Pulmonary artery endothelial cell (primary cell): ENCODE measurements around the gene ADCK2. TPM values are rescaled to one million over a fixed set of nuclear protein-coding genes. Genes with fewer than 3 reads are reported as not detected.
"Not testable (repeated sequence)": the region's sequence is repeated elsewhere in the genome, so short reads cannot be mapped to it uniquely, and the experiment has no call there.

Source experiments
- DNase-seq: peaks from one replicate; pipeline ENCODE4 v3.0.0-alpha.2; 2011; ENCODE audit warnings: low read depth, low spot score
- total RNA-seq: library from RNA; depleted of rRNA; stranded (reverse); fragments of >200 nt; gene quantifications from 2 replicates; pipeline ENCODE4 v1.2.3, GENCODE V29; 2014

ADCK2 gene
- total RNA-seq, 1 donor from 2014 or later: 21.2 TPM

DNA sequence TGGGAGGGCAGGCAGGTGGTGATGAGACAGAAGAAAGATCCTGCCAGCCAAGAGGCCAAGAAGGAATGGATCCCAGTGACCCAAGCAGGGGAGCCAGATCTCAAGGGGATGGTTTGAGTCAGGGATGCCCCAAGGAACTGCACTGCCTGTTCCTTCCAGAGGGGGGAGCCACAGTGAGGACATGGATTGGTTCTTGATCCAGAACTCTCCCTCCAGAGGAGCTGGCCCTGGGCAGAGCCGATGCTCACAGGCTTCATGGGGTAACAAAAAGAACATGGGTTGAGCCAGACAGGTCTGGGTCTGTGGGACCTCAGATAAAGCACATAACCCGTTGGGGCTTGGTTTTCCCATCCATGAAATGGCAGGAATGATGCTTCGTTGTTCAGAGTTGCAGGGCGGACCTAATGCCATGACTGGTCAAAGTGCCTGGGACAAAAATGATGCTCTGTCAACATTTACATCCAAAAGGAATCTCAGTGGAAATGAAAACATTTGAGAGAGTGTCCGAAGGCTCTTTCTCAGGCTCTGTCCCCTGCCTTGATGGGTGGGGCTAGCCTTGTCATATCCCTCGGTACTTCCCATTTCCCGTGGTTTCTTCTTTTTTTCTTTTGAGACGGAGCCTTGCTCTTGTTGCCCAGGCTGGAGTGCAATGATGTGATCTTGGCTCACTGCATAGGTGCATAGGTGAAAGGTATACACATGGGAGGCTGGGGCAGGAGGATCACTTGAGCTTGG is 27.4 kb upstream of the ADCK2 start:
- DNase-seq: no peak

DNA sequence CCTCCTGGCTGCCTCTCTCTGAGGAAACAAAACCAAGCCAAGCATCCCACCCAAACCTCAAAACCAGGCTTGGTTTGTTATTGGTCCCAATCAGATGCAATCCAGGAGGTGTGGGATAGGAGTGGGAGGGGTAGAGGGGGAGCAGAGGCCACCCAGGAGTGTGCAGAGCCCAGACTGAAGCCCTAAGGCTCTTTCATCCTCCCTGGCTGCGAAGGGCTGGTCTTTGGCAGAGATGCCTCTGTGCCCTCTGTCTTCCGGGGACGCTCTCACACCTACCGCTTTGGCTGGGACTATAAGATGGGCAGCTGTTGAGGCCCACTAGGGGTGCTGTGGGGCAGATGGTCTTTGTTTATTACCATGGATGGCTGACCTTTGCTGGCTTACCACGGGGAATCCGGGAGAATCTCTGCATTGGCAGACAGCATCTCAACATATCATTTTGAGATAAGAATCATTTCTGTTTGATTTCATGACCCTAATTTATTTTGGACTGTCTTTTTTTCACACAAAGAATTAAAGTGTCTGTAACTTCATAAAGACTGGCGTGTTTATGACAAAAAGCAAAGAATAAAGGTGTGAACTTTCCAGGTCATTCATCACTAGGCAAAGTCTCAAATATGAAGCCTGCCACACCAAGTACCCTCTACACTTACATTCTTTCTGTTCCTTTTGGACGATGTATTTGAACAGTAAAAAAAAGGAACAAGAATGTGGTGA is 25.7 kb upstream of the ADCK2 start:
- no peak for DNase-seq

- no peak for DNase-seq
Observed at GRCh38 chr7:140649556-140650205, 23.1 kb upstream of the ADCK2 start.

DNA sequence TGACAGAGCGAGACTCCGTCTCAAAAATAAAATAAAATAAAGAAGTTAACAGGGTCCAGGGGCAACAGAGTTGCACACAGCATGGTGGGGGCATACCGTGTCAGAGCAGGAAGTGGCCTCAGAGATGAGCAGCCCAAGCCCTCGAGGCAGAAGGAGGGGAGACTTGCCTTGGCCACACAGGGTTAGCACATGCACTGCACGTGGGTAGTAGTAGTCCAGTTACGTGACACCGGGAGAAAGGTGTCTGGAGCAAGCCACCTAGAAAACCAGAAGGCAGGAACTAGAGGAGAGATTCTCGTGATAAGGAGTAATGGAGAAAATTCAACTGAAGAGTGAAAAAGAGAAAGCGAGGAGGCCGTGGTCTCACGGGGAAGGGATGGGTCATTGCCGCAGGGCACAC is 22.4 kb upstream of the ADCK2 start:
- no peak for DNase-seq

GRCh38 chr7:140653319-140654108 is 19.2 kb upstream of the ADCK2 start:
- peak; percentile 30 for DNase-seq

GRCh38 chr7:140654109-140654387 is 18.7 kb upstream of the ADCK2 start:
- no peak for DNase-seq

GRCh38 chr7:140654661-140655060 is 18.1 kb upstream of the ADCK2 start:
- no peak for DNase-seq

GRCh38 chr7:140655511-140656408 is 17.0 kb upstream of the ADCK2 start:
- no peak for DNase-seq

DNA sequence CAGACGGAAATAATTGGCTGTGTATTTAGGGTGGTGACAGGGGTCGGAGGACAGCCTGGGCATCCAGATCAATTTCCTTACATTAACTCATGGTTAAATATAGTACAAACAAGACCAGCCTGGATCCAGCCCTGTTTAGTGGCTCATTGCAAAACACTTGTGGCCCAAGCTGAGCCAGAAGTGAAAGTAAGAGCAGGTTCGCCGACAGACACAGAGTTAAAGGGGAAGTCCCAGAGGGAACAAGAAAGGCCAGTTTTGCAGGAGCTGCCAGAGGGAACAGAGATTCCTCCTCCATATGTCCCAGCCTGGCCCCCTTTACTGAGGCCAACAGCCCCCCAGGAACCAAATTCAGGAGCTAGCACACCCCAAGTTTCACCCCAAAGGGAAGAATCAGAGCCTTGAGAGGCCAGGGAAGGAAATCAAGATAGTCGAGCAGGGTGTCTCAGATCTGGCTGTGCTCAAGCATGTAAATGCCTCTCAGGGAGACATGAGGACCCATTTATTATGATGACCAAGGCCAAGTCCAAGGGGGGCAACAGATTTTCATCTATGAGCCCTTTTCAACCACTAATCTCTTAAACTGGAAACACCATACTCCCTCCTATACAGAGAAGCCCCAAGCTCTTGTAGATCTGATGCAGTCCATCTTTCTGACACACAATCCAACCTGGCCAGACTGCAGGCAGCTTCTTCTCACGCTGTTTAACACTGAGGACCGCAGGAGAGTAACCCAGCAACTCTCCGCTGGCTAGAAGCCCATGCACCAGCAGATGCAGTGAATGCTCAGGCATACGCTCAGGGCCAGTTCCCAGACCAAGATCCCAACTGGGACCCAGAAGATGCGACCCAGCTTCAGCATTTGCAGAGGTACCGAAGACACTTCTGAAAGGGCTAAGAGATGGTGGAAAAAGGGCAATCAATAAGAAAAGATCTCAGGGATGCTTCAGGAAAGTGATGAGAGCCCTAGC is 15.9 kb upstream of the ADCK2 start:
- no peak for DNase-seq

DNA sequence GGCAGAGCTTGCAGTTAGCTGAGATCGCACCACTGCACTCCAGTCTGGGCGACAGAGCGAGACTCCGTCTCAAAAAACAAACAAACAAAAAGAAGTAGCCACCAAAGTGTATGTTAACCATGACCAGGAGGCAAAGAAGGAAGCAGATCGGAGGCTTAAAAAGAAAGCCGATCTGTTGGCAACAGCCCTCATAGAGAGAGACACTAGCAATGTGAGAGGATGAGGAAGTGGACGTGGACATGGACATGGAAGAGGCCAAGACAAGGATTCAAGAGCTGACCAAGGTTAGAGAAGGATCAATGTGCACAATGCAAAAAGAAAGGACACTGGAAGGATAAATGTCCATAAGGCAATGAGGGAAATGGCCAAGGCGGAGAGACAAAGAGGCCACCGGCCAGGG is 14.9 kb upstream of the ADCK2 start:
- no peak for DNase-seq

DNA sequence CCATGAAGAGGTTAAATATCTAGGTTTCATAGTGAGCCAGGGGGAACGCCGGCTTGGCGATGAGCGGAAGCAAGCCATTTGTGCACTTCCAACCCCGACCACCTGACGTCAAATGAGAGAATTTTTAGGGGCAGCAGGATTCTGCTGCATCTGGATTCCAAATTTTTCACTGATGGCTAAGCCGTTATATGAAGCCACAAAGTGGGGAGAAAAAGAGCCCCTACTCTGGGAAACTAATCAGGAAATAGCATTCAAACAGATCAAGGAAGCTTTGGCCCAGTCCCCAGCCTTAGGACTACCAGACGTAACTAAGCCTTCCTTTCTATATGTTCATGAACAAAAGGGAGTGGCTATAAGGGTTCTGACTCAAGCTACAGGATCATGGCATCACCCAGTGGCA is 12.9 kb upstream of the ADCK2 start:
- DNase-seq: no peak

- no peak for DNase-seq
Observed at GRCh38 chr7:140661124-140661523, 11.6 kb upstream of the ADCK2 start.

DNA sequence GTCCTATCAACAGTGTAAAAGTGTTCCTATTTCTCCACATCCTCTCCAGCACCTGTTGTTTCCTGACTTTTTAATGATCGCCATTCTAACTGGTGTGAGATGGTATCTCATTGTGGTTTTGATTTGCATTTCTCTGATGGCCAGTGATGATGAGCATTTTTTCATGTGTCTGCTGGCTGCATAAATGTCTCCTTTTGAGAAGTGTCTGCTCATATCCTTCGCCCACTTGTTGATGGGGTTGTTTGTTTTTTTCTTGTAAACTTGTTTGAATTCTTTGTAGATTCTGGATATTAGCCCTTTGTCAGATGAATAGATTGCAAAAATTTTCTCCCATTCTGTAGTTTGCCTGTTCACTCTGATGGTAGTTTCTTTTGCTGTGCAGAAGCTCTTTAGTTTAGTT is 9.8 kb upstream of the ADCK2 start:
- DNase-seq: not testable (repeated sequence)

DNA sequence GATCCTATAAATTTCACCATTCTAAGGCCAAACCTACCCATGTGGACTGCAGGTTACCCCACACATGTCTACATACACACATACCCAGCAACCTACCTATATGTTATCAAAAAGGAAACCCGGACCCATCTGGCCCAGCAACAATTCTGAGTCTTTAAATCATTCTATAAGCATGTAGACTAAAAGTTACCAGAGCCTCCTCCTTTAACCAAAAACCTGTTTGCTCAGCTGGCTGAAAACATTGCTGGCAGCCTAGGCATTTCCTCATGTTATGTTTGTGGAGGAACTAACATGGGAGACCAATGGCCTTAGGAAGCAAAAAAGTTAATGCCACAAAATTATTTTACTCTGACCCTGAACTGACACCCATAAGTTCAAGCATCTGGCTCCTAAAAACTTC is 5.3 kb upstream of the ADCK2 start:
- no peak for DNase-seq

DNA sequence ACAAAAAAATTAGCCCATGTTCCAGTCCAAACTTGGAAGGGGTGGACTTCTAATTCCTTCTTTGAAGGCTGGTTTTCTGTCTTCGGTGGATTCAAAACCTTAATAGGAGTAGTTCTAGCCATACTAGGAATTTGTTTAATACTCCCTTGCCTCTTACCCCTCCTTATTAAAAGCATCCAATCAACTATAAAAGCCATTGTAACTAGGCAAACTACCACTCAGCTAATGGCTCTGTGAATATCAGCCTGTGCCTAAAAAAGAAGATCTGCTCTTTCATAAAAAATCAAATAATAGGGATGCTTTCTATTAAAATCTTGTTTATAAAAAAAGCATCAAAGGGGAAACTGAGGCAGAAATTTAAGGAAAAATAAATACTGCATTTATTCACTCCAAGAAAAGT is 4.1 kb upstream of the ADCK2 start:
- no peak for DNase-seq

DNA sequence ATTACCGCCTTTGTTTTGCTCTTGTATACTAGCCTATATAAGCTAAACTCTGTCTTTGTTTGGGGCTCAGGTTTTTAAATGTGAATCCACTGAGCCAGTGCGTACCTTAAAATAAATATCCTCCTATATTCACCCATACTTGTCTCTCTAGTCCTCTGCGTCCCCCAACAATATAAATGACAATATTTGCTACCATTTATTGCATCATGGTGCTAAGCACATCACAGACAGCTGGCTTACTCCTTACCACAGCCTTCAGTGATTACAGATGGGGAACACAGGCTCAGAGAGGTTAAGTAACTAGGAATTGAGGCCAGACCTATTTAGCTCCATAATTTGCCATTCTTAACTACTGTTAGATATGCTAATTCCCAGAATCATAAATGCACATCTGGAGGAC is 3.4 kb upstream of the ADCK2 start:
- DNase-seq: no peak

- DNase-seq: not testable (repeated sequence)
Observed at GRCh38 chr7:140669862-140670261, 2.9 kb upstream of the ADCK2 start.

DNA sequence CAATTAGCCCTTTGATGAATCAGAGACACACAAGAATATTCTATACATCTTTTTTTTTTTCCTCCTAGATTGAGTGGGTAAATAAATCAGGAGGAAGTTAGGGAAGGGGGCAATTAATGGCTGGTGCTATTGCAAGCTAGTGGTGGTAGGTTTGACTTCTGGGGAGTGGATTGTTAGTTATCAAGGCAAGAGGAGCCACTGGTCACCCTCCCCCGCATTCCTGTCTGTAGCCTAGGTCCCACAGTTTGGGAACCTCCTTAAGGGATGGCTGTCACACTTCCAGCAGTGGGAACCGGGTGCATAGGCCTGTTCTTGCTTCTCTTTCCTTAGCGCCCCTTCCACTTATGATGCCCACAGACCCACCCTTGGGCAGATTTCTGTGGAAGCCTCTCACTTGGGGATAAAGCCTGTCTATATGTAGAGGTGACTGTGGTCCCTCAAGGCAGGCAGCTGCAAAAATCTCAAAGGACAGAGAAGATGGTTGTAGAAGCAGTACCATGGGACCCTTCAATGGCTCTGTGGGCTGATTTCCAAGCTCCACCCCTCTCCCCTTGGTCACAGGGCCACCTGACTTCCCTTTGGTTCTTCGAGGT is 2.3 kb upstream of the ADCK2 start:
- DNase-seq: no peak

DNA sequence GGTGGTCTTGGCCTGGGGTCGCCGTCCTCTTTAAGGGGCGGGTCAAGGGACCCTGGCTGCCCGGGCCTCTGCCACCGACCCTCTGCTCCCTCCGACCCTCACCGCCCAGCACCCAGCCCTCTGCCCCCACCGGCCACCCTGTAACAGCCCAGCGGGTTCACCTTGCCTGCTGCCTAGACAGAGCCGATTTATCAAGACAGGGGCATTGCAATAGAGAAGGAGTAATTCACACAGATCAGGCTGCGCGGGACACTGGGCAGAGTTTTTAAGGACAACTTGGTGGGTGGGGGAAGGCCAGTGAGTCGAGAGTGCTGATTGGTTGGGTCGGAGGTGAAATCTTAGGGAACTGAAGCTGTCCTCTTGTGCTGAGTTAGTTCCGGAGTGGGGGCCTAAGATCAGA is 779 bp upstream of the ADCK2 start:
- no peak for DNase-seq
